H1 (cell line): ENCODE measurements around the gene BTRC. TPM values are rescaled to one million over a fixed set of nuclear protein-coding genes. Genes with fewer than 3 reads are reported as not detected.

Source experiments
- CTCF ChIA-PET: fragments of 300-600 bp; sonication (Branson Sonifier 250); formaldehyde crosslinking; loops from one replicate; lab custom pipeline; 2021; ENCODE audit not compliant: partially characterized antibody; lab: Charles Lee
- POLR2A ChIA-PET: fragments of 300-600 bp; sonication (Branson Sonifier 250); formaldehyde crosslinking; loops from one replicate; lab custom pipeline; 2021; ENCODE audit warnings: inconsistent platforms; ENCODE audit not compliant: partially characterized antibody; lab: Charles Lee
- DNase-seq, 2 experiments: peaks; one replicate each; pipeline versions ENCODE4 v3.0.0 to v3.0.0-alpha.2; 2010 to 2022; ENCODE audit warnings: low spot score in 2 of 2, low read depth in 1 of 2, mixed read lengths in 1 of 2
- FAIRE-seq: peaks from 2 replicates; lab custom pipeline; 2011; peaks lifted over from hg19 to GRCh38; lab: Jason Lieb, UNC
- H2AFZ ChIP-seq: 2 replicates; pipeline ENCODE4 v1.8.1; 2012; ENCODE audit warnings: low read length, inconsistent platforms
- H2AK5ac ChIP-seq: 2 replicates; pipeline ENCODE4 v1.6.1; 2013; ENCODE audit warnings: low read depth, low read length
- H2BK120ac ChIP-seq: replicated peaks from 2 replicates; pipeline ENCODE3; 2013; ENCODE audit warnings: low read depth, low read length, inconsistent platforms
- H2BK12ac ChIP-seq: 2 replicates; pipeline ENCODE4 v1.6.1; 2013; ENCODE audit warnings: low read depth, low read length
- H2BK15ac ChIP-seq: 2 replicates; pipeline ENCODE4 v1.6.1; 2013; ENCODE audit warnings: low read length
- H2BK20ac ChIP-seq: 2 replicates; pipeline ENCODE4 v1.6.1; 2013; ENCODE audit warnings: low read length
- H2BK5ac ChIP-seq: 2 replicates; pipeline ENCODE4 v1.6.1; 2013; ENCODE audit warnings: low read depth, low read length
- H3K14ac ChIP-seq: 2 replicates; pipeline ENCODE4 v1.6.1; 2013; ENCODE audit warnings: inconsistent platforms; ENCODE audit not compliant: insufficient read length
- H3K18ac ChIP-seq: 2 replicates; pipeline ENCODE4 v1.6.1; 2013; ENCODE audit warnings: low read length; ENCODE audit errors: extremely low read depth
- H3K23ac ChIP-seq: 2 replicates; pipeline ENCODE4 v1.6.1; 2013; ENCODE audit warnings: inconsistent platforms; ENCODE audit not compliant: insufficient read length
- H3K23me2 ChIP-seq: 2 replicates; pipeline ENCODE4 v1.6.1; 2013; ENCODE audit warnings: low read depth, low read length
- H3K27ac ChIP-seq: 2 replicates; pipeline ENCODE4 v1.6.1; 2011; ENCODE audit warnings: low read depth, low read length, inconsistent platforms
- H3K27me3 ChIP-seq, 4 experiments: replicated peaks in 1 of 4; 1 replicate in 1 of 4; 2 replicates in 3 of 4; pipeline versions ENCODE4 v1.6.1 to v1.8.1; 2011 to 2013; ENCODE audit warnings: low read length in 3 of 4, mild to moderate bottlenecking in 3 of 4, inconsistent platforms in 2 of 4, mixed read lengths in 2 of 4, moderate library complexity in 1 of 4; ENCODE audit not compliant: control insufficient read depth in 3 of 4, insufficient read depth in 3 of 4; ENCODE audit errors: extremely low read depth in 1 of 4
- H3K36me3 ChIP-seq, 4 experiments: 2 replicates each; pipeline versions ENCODE4 v1.6.1 to v1.8.1; 2011 to 2013; ENCODE audit warnings: mild to moderate bottlenecking in 4 of 4, low read length in 3 of 4, moderate library complexity in 2 of 4, control low read depth in 1 of 4, inconsistent platforms in 1 of 4; ENCODE audit not compliant: insufficient read depth in 4 of 4, control insufficient read depth in 2 of 4
- H3K4ac ChIP-seq: replicated peaks from 2 replicates; pipeline ENCODE3; 2013; ENCODE audit warnings: low read length, low read depth, mixed read lengths, inconsistent platforms; ENCODE audit not compliant: insufficient read length
- H3K4me1 ChIP-seq, 4 experiments: replicated peaks in 1 of 4; 1 replicate in 1 of 4; 2 replicates in 3 of 4; pipeline versions ENCODE4 v1.6.1 to v1.8.1; 2011 to 2013; ENCODE audit warnings: low read length in 3 of 4, inconsistent platforms in 2 of 4, mixed read lengths in 1 of 4; ENCODE audit not compliant: insufficient read depth in 4 of 4, control insufficient read depth in 3 of 4
- H3K4me2 ChIP-seq, 2 experiments: 2 replicates each; pipeline versions ENCODE4 v1.6.1 to v1.8.1; 2011 to 2013; ENCODE audit warnings: low read depth in 2 of 2, low read length in 2 of 2, control low read depth in 1 of 2, inconsistent platforms in 1 of 2, mild to moderate bottlenecking in 1 of 2; ENCODE audit not compliant: insufficient read depth in 1 of 2
- H3K4me3 ChIP-seq, 4 experiments: fragments of 200-600, 300-600 bp in 1 of 4; sonication (generic), shearing (Covaris generic), sonication (Bioruptor Twin) in 1 of 4; 2 replicates each; pipeline versions ENCODE4 v1.5.1 to v1.8.1; 2011 to 2016; ENCODE audit warnings: low read length in 4 of 4, low read depth in 3 of 4, control low read depth in 2 of 4, inconsistent platforms in 2 of 4, mild to moderate bottlenecking in 2 of 4, mixed read lengths in 1 of 4, moderate library complexity in 1 of 4; ENCODE audit not compliant: insufficient read depth in 2 of 4; ENCODE audit errors: extremely low read depth in 1 of 4
- H3K56ac ChIP-seq: replicated peaks from 2 replicates; pipeline ENCODE3; 2013; ENCODE audit warnings: low read depth, mild to moderate bottlenecking, mixed read lengths, low read length, inconsistent platforms; ENCODE audit not compliant: insufficient read length
- H3K79me1 ChIP-seq: 2 replicates; pipeline ENCODE4 v1.6.1; 2013; ENCODE audit warnings: low read depth, low read length, control low read depth
- H3K79me2 ChIP-seq, 2 experiments: 2 replicates each; pipeline versions ENCODE4 v1.6.1 to v1.8.1; 2012 to 2013; ENCODE audit warnings: low read length in 2 of 2, mild to moderate bottlenecking in 2 of 2, inconsistent platforms in 1 of 2; ENCODE audit not compliant: insufficient read depth in 2 of 2, control insufficient read depth in 1 of 2
- H3K9ac ChIP-seq, 4 experiments: replicated peaks in 1 of 4; 1 replicate in 1 of 4; 2 replicates in 3 of 4; pipeline versions ENCODE4 v1.6.1 to v1.8.1; 2011 to 2013; ENCODE audit warnings: low read depth in 3 of 4, low read length in 3 of 4, control low read depth in 2 of 4, mild to moderate bottlenecking in 2 of 4, moderate library complexity in 2 of 4, inconsistent platforms in 1 of 4; ENCODE audit errors: extremely low read depth in 1 of 4
- H3K9me3 ChIP-seq, 2 experiments: 2 replicates each; pipeline versions ENCODE4 v1.6.1 to v1.8.1; 2012 to 2013; ENCODE audit warnings: mild to moderate bottlenecking in 2 of 2, moderate library complexity in 2 of 2, control low read depth in 1 of 2, inconsistent platforms in 1 of 2, low read depth in 1 of 2, low read length in 1 of 2, mixed read lengths in 1 of 2; ENCODE audit not compliant: insufficient read depth in 2 of 2
- H4K20me1 ChIP-seq, 2 experiments: replicated peaks in 1 of 2; 2 replicates each; pipeline versions ENCODE3 to v1.8.1; 2011 to 2013; ENCODE audit warnings: inconsistent platforms in 2 of 2, low read length in 2 of 2, mild to moderate bottlenecking in 1 of 2; ENCODE audit not compliant: insufficient read depth in 2 of 2, control insufficient read depth in 1 of 2
- H4K5ac ChIP-seq: 2 replicates; pipeline ENCODE4 v1.6.1; 2013; ENCODE audit warnings: low read length, low read depth, mixed read lengths, inconsistent platforms; ENCODE audit not compliant: insufficient read length
- H4K8ac ChIP-seq: 2 replicates; pipeline ENCODE4 v1.8.0; 2013; ENCODE audit warnings: mild to moderate bottlenecking, moderate library complexity, low read length, inconsistent platforms; ENCODE audit not compliant: insufficient read depth; ENCODE audit errors: extremely low read depth
- H4K91ac ChIP-seq: replicated peaks from 2 replicates; pipeline ENCODE3; 2013; ENCODE audit warnings: low read length, mixed read lengths, inconsistent platforms; ENCODE audit not compliant: insufficient read length
- NANOG ChIP-seq: IDR thresholded peaks from 2 replicates; pipeline ENCODE4 v1.6.1; 2011; ENCODE audit warnings: low read length, low read depth, mild to moderate bottlenecking, inconsistent platforms; ENCODE audit not compliant: insufficient read depth, poor library complexity, severe bottlenecking
- RAD21 ChIP-seq, 2 experiments: IDR thresholded peaks in 1 of 2; conservative IDR thresholded peaks in 1 of 2; 2 replicates each; pipeline ENCODE4 v1.6.1; 2011; ENCODE audit warnings: low read depth in 2 of 2, low read length in 2 of 2, improper control_type of control experiment in 1 of 2, inconsistent platforms in 1 of 2, mild to moderate bottlenecking in 1 of 2, moderate library complexity in 1 of 2
- RNF2 ChIP-seq: fragments of 200-900, 300-1000 bp; sonication (generic); IDR thresholded peaks from 2 replicates; pipeline ENCODE4 v1.7.1; 2016; ENCODE audit warnings: borderline replicate concordance, low read depth, mild to moderate bottlenecking, antibody characterized with exemption, low read length; ENCODE audit not compliant: poor library complexity, severe bottlenecking; ENCODE audit errors: missing control alignments
- SIRT6 ChIP-seq: IDR thresholded peaks from one replicate; pipeline ENCODE4 v1.7.1; 2012; ENCODE audit warnings: low read length, inconsistent platforms
- SP1 ChIP-seq: IDR thresholded peaks from 2 replicates; pipeline ENCODE4 v1.6.1; 2011; ENCODE audit warnings: low read depth, low read length
- WGBS, 2 experiments: shearing (Covaris generic) in 1 of 2; methylation state at CpG; one replicate each; pipeline versions ENCODE4 v1.1.6 to v1.1.7; 2013 to 2015; ENCODE audit warnings: low lambda C conversion rate in 2 of 2, mixed read lengths in 2 of 2, inconsistent platforms in 1 of 2, low coverage in 1 of 2, missing lambda C conversion rate in 1 of 2; ENCODE audit not compliant: insufficient replicate concordance in 2 of 2, insufficient coverage in 1 of 2, insufficient read length in 1 of 2; ENCODE audit errors: extremely low coverage in 1 of 2, missing lambda C conversion rate in 1 of 2; 5-methylcytosine and 5-hydroxymethylcytosine counted together
- polyA plus RNA-seq, 7 experiments: library from polyadenylated mRNA; depleted of rRNA in 3 of 7; stranded (reverse) in 5 of 7; unstranded in 2 of 7; fragments of >200 nt in 5 of 7; fragments of 200-250 nt in 2 of 7; gene quantifications; 1 replicate in 5 of 7; 2 replicates in 1 of 7; 4 replicates in 1 of 7; pipeline versions ENCODE4 v1.2.1 to v1.2.3, GENCODE V29; 2011 to 2013; ENCODE audit warnings: missing spikeins in 2 of 7, mixed read lengths in 2 of 7
- total RNA-seq: library from RNA; stranded (reverse); fragmentation: NEBNext Ultra II Directional; extraction: Animal tissue kit (Norgen Biotek cat#: 25700); gene quantifications from 2 replicates; pipeline ENCODE4 v1.2.1, GENCODE V29; 2021
- TF ChIP-seq, protein P1 (sequence below): IDR thresholded peaks from 2 replicates; pipeline ENCODE4 v1.6.1; 2011; ENCODE audit warnings: low read length, improper control_type of control experiment

Gene BTRC
- total and polyA plus RNA-seq, 2 of the 8 experiments (the other 6 are each of a cell fraction or from before 2014, with no cell fraction given) = 9.9 to 24.7 TPM

DNA sequence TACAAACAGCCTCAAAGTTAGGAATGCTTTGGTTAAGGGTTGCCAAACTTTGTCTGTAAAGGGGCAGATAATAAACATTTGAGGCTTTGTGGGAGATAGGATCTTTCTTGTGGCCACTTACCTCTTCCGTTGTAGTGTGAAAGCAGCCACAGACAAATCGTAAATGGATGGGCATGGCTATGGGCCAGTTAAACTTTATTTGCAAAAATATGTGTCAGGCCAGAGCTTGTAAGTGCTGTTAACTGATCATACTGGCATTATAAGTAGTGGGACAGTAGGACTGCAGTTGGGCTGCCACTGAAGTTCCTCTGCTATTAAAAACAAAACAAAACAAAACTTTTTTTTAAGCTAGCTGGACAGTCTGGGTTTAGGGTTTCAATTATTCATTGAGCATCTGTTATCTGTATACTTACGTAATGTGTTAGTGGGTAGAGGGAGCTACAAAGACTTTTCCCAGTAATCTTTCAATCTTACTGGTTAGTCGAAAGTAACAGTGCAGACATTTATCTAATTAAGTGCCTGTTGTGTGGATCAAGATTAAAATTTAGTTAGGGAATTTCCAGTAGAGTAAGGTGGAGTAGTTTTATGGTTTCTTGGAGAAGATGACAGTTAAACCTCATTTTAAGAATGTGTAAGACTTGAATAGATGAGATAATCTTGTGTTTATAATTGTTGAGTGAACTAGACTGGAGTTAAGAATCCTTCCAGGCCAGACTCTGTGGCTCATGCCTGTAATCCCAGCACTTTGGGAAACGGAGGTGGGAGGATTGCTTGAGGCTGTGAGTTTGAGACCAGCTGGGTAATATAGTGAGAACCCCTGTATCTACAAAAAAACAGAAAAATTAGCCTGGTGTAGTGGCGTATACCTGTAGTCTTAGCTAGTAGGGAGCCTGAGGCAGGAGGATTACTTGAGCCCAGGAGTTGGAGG lies 100.1 kb downstream of the BTRC start:
- Histone ChIP-seq H3K4me1 (no peaks in the 10 kb centered on the region), H3K14ac (no peak overlapping the region), H3K79me1 (no peaks in the 10 kb centered on the region), H4K20me1 (peaks cover 3 to 5% of the 10 kb centered on the region in 2 experiments), H4K91ac (no peak overlapping the region), H3K9ac (no peak overlapping the region), H3K4me2 (no peak overlapping the region), H3K56ac (no peak overlapping the region), H3K23me2 (no peaks in the 10 kb centered on the region), H2BK12ac (no peak overlapping the region), H3K4ac (no peak overlapping the region), H3K79me2 (no peaks in the 10 kb centered on the region), H4K8ac (no peak overlapping the region), H2AK5ac (no peak overlapping the region), H3K4me3 (no peak overlapping the region), H3K9me3 (no peaks in the 10 kb centered on the region), H3K23ac (no peak overlapping the region), H2AFZ (no peak overlapping the region), H4K5ac (no peak overlapping the region), H3K27ac (no peak overlapping the region), H2BK5ac (no peak overlapping the region), H3K18ac (no peak overlapping the region), H3K36me3 (no peaks in the 10 kb centered on the region), H2BK120ac (no peak overlapping the region), H2BK15ac (no peak overlapping the region), H3K27me3 (no peaks in the 10 kb centered on the region), H2BK20ac (no peak overlapping the region)
- WGBS, 2 experiments = 87% methylated on average over 6 of the region's 6 CpGs; no CpG with 5 or more reads in 1 of the 2 experiments
- ChIA-PET POLR2A (interaction anchor here (1.3 kb wide), 1 partner anchor 12 kb away, joined by 3 read pairs; no protein-coding TSS in a partner anchor), CTCF (interaction anchor here (0.6 to 19.9 kb wide), 11 partner anchors 10 to 279 kb away, joined by 3 to 417 read pairs (median 7); no protein-coding TSS in a partner anchor)
- no peak for TF ChIP-seq SP1
- no peak for TF ChIP-seq RAD21 (IDR thresholded peaks at IDR 0.05 in 1 of 2, conservative IDR thresholded peaks at IDR 0.05 in 1 of 2; ENCODE audit: low read depth in 2 of 2, low read length in 2 of 2)
- TF ChIP-seq SIRT6 = no peak
- no peak for TF ChIP-seq RNF2
- no peak for TF ChIP-seq NANOG
- TF ChIP-seq, protein P1, sequence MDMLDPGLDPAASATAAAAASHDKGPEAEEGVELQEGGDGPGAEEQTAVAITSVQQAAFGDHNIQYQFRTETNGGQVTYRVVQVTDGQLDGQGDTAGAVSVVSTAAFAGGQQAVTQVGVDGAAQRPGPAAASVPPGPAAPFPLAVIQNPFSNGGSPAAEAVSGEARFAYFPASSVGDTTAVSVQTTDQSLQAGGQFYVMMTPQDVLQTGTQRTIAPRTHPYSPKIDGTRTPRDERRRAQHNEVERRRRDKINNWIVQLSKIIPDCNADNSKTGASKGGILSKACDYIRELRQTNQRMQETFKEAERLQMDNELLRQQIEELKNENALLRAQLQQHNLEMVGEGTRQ = no peak
- DNase-seq (no peak), FAIRE-seq (no peak)
